Stomach (tissue), 4 donors: Measurements from ENCODE around the gene TTC28.

Source experiments
- CTCF ChIP-seq, 7 experiments: fragments of 450-650 bp in 4 of 7; fragments of 200-600 bp in 3 of 7; sonication (generic) in 3 of 7; IDR thresholded peaks; one replicate each; pipeline ENCODE4 v1.5.1; 2016 to 2019; ENCODE audit warnings: antibody characterized with exemption in 7 of 7, control low read depth in 2 of 7, mild to moderate bottlenecking in 1 of 7
- EP300 ChIP-seq: sonication (generic); formaldehyde crosslinking; IDR thresholded peaks from one replicate; pipeline ENCODE4 v1.6.1; 2017; ENCODE audit warnings: antibody characterized with exemption
- POLR2A ChIP-seq, 4 donors: fragments of 450-650 bp; IDR thresholded peaks; one replicate each; pipeline ENCODE4 v1.6.1; 2016; ENCODE audit warnings: antibody characterized with exemption in 4 of 4, control low read depth in 2 of 4, mild to moderate bottlenecking in 1 of 4, moderate library complexity in 1 of 4
- POLR2AphosphoS5 ChIP-seq, 3 donors: sonication (generic); formaldehyde crosslinking; IDR thresholded peaks; one replicate each; pipeline ENCODE4 v1.6.1; 2016; ENCODE audit warnings: antibody characterized with exemption in 3 of 3

GRCh38 chr22:28120691-28121592 lies 558.7 kb downstream of the TTC28 start:
- TF ChIP-seq CTCF (IDR thresholded peaks at IDR 0.05), result no peak
- TF ChIP-seq POLR2A (IDR thresholded peaks at IDR 0.05), result no peak
- TF ChIP-seq EP300, result no peak
- TF ChIP-seq POLR2AphosphoS5 (IDR thresholded peaks at IDR 0.05), result no peak
